Hepatocyte (in vitro differentiated cells): Measurements from ENCODE around the gene LEMD2. TPM values are rescaled to one million over a fixed set of nuclear protein-coding genes. Genes with fewer than 3 reads are reported as not detected.

Source experiments
- DNase-seq: peaks from one replicate; pipeline ENCODE4 v3.0.0-alpha.2; 2016; ENCODE audit warnings: low spot score
- H2AFZ ChIP-seq: fragments of 200-600 bp; sonication (generic); 2 replicates; pipeline ENCODE4 v1.6.0; 2016; ENCODE audit warnings: antibody characterized with exemption, mild to moderate bottlenecking
- H3K27ac ChIP-seq: fragments of 200-600 bp; sonication (generic); 2 replicates; pipeline ENCODE4 v1.5.1; 2016; ENCODE audit warnings: mild to moderate bottlenecking
- H3K27me3 ChIP-seq: fragments of 200-600 bp; sonication (generic); 2 replicates; pipeline ENCODE4 v1.6.1; 2016
- H3K36me3 ChIP-seq: fragments of 200-600 bp; sonication (generic); replicated peaks from 2 replicates; pipeline ENCODE4 v1.5.1; 2016; ENCODE audit warnings: low read depth; ENCODE audit not compliant: insufficient read depth
- H3K4me1 ChIP-seq: fragments of 200-600 bp; sonication (generic); 2 replicates; pipeline ENCODE4 v1.5.1; 2016; ENCODE audit warnings: mild to moderate bottlenecking, moderate library complexity; ENCODE audit not compliant: insufficient read depth
- H3K4me2 ChIP-seq: fragments of 200-600 bp; sonication (generic); 2 replicates; pipeline ENCODE4 v1.6.0; 2016
- H3K4me3 ChIP-seq: fragments of 200-600 bp; sonication (generic); 2 replicates; pipeline ENCODE4 v1.5.1; 2016; ENCODE audit warnings: mild to moderate bottlenecking
- H3K79me2 ChIP-seq: fragments of 200-600 bp; sonication (generic); 2 replicates; pipeline ENCODE4 v1.6.0; 2017; ENCODE audit warnings: mild to moderate bottlenecking
- H3K9me2 ChIP-seq: fragments of 200-600 bp; sonication (generic); replicated peaks from 2 replicates; pipeline ENCODE4 v1.6.0; 2017; ENCODE audit warnings: mild to moderate bottlenecking; ENCODE audit not compliant: insufficient read depth
- H3K9me3 ChIP-seq: fragments of 200-600 bp; sonication (generic); 2 replicates; pipeline ENCODE4 v1.5.1; 2016; ENCODE audit warnings: low read depth, mild to moderate bottlenecking
- H4K20me1 ChIP-seq: fragments of 200-600 bp; sonication (generic); 2 replicates; pipeline ENCODE4 v1.6.0; 2016; ENCODE audit warnings: mild to moderate bottlenecking; ENCODE audit not compliant: insufficient read depth, poor library complexity, severe bottlenecking
- CTCF ChIP-seq: fragments of 200-600 bp; sonication (generic); IDR thresholded peaks from 2 replicates; pipeline ENCODE4 v1.5.1; 2016; ENCODE audit warnings: antibody characterized with exemption, mild to moderate bottlenecking; ENCODE audit not compliant: poor library complexity
- EZH2 ChIP-seq: fragments of 200-600 bp; sonication (generic); IDR thresholded peaks from 2 replicates; pipeline ENCODE4 v1.6.1; 2016; ENCODE audit warnings: antibody characterized with exemption, mild to moderate bottlenecking, borderline replicate concordance
- EZH2phosphoT487 ChIP-seq: fragments of 200-600 bp; sonication (generic); IDR thresholded peaks from one replicate; pipeline ENCODE4 v1.6.1; 2018; ENCODE audit warnings: antibody characterized with exemption, mild to moderate bottlenecking, low read depth, moderate library complexity; ENCODE audit not compliant: unreplicated experiment, severe bottlenecking
- WGBS: methylation state at CpG from one replicate; pipeline ENCODE4 v1.1.6; 2016; ENCODE audit warnings: low lambda C conversion rate; ENCODE audit errors: missing lambda C conversion rate; 5-methylcytosine and 5-hydroxymethylcytosine counted together
- polyA plus RNA-seq: library from polyadenylated mRNA; unstranded; fragments of >200 nt; fragmentation: Nextera tagmentation; extraction: Ambion mirVana; gene quantifications from 2 replicates; pipeline ENCODE4 v1.2.1, GENCODE V29; 2016
- total RNA-seq: library from RNA; depleted of rRNA; stranded (reverse); fragments of >200 nt; gene quantifications from 2 replicates; pipeline ENCODE4 v1.2.3, GENCODE V29; 2014

LEMD2 gene
- total and polyA plus RNA-seq, 2 experiments from 2014 or later: 38.1 to 66.3 TPM

GRCh38 chr6:33724102-33725023, 64.6 kb downstream of the LEMD2 start:
- no peak overlapping the region for H3K4me3 ChIP-seq
- no peak overlapping the region for H3K4me2 ChIP-seq
- H3K79me2 ChIP-seq: no peaks in the 10 kb centered on the region
- H3K36me3 ChIP-seq: no peaks in the 10 kb centered on the region
- no peaks in the 10 kb centered on the region for H3K9me2 ChIP-seq
- no peak overlapping the region for H2AFZ ChIP-seq
- no peak for DNase-seq
- H3K4me1 ChIP-seq: no peaks in the 10 kb centered on the region
- no peaks in the 10 kb centered on the region for H4K20me1 ChIP-seq
- 73% methylated on average over 13 of the region's 13 CpGs for WGBS
- H3K27ac ChIP-seq: no peak overlapping the region
- H3K9me3 ChIP-seq: no peaks in the 10 kb centered on the region
- TF ChIP-seq EZH2 (no peak), EZH2phosphoT487 (no peak), CTCF (no peak)
- H3K27me3 ChIP-seq: no peaks in the 10 kb centered on the region

- no peak overlapping the region for H3K4me3 ChIP-seq
- no peak overlapping the region for H3K4me2 ChIP-seq
- H3K79me2 ChIP-seq: no peaks in the 10 kb centered on the region
- no peak for DNase-seq
- H2AFZ ChIP-seq: no peak overlapping the region
- WGBS: 83% methylated on average over 3 of the region's 3 CpGs
- no peak for TF ChIP-seq EZH2phosphoT487
- TF ChIP-seq CTCF: no peak
- no peak for TF ChIP-seq EZH2
- no peaks in the 10 kb centered on the region for H3K9me2 ChIP-seq
- H4K20me1 ChIP-seq: no peaks in the 10 kb centered on the region
- no peaks in the 10 kb centered on the region for H3K36me3 ChIP-seq
- H3K4me1 ChIP-seq: no peaks in the 10 kb centered on the region
- no peak overlapping the region for H3K27ac ChIP-seq
- H3K27me3 ChIP-seq: no peaks in the 10 kb centered on the region
- H3K9me3 ChIP-seq: no peaks in the 10 kb centered on the region
These were observed 65.4 kb downstream of the LEMD2 start for GRCh38 chr6:33723371-33724085.

GRCh38 chr6:33722103-33722623, 66.8 kb downstream of the LEMD2 start:
- H3K4me1 ChIP-seq: peaks cover 6% of the 10 kb centered on the region
- H3K9me3 ChIP-seq: no peaks in the 10 kb centered on the region
- H3K79me2 ChIP-seq: no peaks in the 10 kb centered on the region
- no peak overlapping the region for H2AFZ ChIP-seq
- H3K36me3 ChIP-seq: no peaks in the 10 kb centered on the region
- no peak overlapping the region for H3K4me2 ChIP-seq
- no peaks in the 10 kb centered on the region for H4K20me1 ChIP-seq
- DNase-seq: no peak
- no peak for TF ChIP-seq EZH2
- no peak for TF ChIP-seq EZH2phosphoT487
- TF ChIP-seq CTCF: no peak
- no peaks in the 10 kb centered on the region for H3K9me2 ChIP-seq
- H3K27ac ChIP-seq: no peak overlapping the region
- 86% methylated on average over 5 of the region's 5 CpGs for WGBS
- no peaks in the 10 kb centered on the region for H3K27me3 ChIP-seq
- no peak overlapping the region for H3K4me3 ChIP-seq
